CD14-positive monocyte (primary cell): ENCODE measurements around the gene CXXC5. TPM values are rescaled to one million over a fixed set of nuclear protein-coding genes. Genes with fewer than 3 reads are reported as not detected.

Experiments used
- DNase-seq, 3 donors: peaks; one replicate each; pipeline ENCODE4 v3.0.0-alpha.2; 2011 to 2022
- H2AFZ ChIP-seq: 2 replicates; pipeline ENCODE4 v1.6.0; 2012; ENCODE audit warnings: mild to moderate bottlenecking, low read depth, low read length, inconsistent platforms; ENCODE audit not compliant: insufficient read depth, poor library complexity, severe bottlenecking
- H3K27ac ChIP-seq, 2 donors: 1 replicate in 1 of 2; 2 replicates in 1 of 2; pipeline ENCODE4 v1.5.1; 2012 to 2013; ENCODE audit warnings: low read length in 2 of 2, control low read depth in 1 of 2, inconsistent platforms in 1 of 2, low read depth in 1 of 2, mild to moderate bottlenecking in 1 of 2
- H3K27me3 ChIP-seq, 2 donors: one replicate each; pipeline versions ENCODE4 v1.6.0 to v1.6.1; 2011 to 2013; ENCODE audit warnings: low read length in 2 of 2; ENCODE audit not compliant: control insufficient read depth in 2 of 2, insufficient read depth in 2 of 2
- H3K36me3 ChIP-seq, 2 donors: replicated peaks in 1 of 2; 1 replicate in 1 of 2; 2 replicates in 1 of 2; pipeline versions ENCODE4 v1.5.1 to v1.6.1; 2012 to 2013; ENCODE audit warnings: low read length in 2 of 2, control low read depth in 1 of 2, inconsistent platforms in 1 of 2, mild to moderate bottlenecking in 1 of 2; ENCODE audit not compliant: insufficient read depth in 2 of 2, control insufficient read depth in 1 of 2
- H3K4me1 ChIP-seq, 2 donors: 1 replicate in 1 of 2; 2 replicates in 1 of 2; pipeline versions ENCODE4 v1.5.1 to v1.6.1; 2012 to 2013; ENCODE audit warnings: low read length in 2 of 2, control low read depth in 1 of 2, inconsistent platforms in 1 of 2, mild to moderate bottlenecking in 1 of 2, moderate library complexity in 1 of 2; ENCODE audit not compliant: insufficient read depth in 2 of 2, control insufficient read depth in 1 of 2
- H3K4me2 ChIP-seq: replicated peaks from 2 replicates; pipeline ENCODE3; 2012; ENCODE audit warnings: low read length, moderate library complexity, mild to moderate bottlenecking; ENCODE audit not compliant: poor library complexity, severe bottlenecking; ENCODE audit errors: extremely low read depth
- H3K4me3 ChIP-seq, 3 experiments: fragments of 200-600 bp in 1 of 3; sonication (generic) in 1 of 3; replicated peaks in 1 of 3; 1 replicate in 2 of 3; 2 replicates in 1 of 3; pipeline ENCODE4 v1.5.1; 2011 to 2013; ENCODE audit warnings: low read length in 3 of 3, mild to moderate bottlenecking in 3 of 3, control low read depth in 2 of 3, low read depth in 2 of 3, inconsistent platforms in 1 of 3, moderate library complexity in 1 of 3
- H3K79me2 ChIP-seq: 2 replicates; pipeline ENCODE4 v1.6.0; 2012; ENCODE audit warnings: mild to moderate bottlenecking, control low read depth, inconsistent platforms, low read length, moderate library complexity; ENCODE audit not compliant: insufficient read depth
- H3K9ac ChIP-seq: 2 replicates; pipeline ENCODE4 v1.6.0; 2017; ENCODE audit warnings: low read length, mild to moderate bottlenecking; ENCODE audit not compliant: insufficient read depth, poor library complexity, severe bottlenecking
- H3K9me3 ChIP-seq, 2 donors: replicated peaks in 1 of 2; 1 replicate in 1 of 2; 2 replicates in 1 of 2; pipeline versions ENCODE4 v1.5.1 to v1.6.1; 2012 to 2013; ENCODE audit warnings: low read length in 2 of 2, control low read depth in 1 of 2; ENCODE audit not compliant: control insufficient read depth in 1 of 2, insufficient read depth in 1 of 2
- H4K20me1 ChIP-seq: 2 replicates; pipeline ENCODE4 v1.6.0; 2012; ENCODE audit warnings: mild to moderate bottlenecking, low read length, control low read depth, moderate library complexity; ENCODE audit not compliant: insufficient read depth
- H3K27ac Mint-ChIP-seq, 7 donors: one replicate each; pipeline ENCODE4 v1.8.0; 2020; ENCODE audit warnings: mild to moderate bottlenecking in 7 of 7, mixed read lengths in 7 of 7, moderate library complexity in 6 of 7, inconsistent platforms in 2 of 7
- H3K27me3 Mint-ChIP-seq, 3 donors: one replicate each; pipeline ENCODE4 v1.8.0; 2021 to 2022; ENCODE audit warnings: low read depth in 3 of 3, mild to moderate bottlenecking in 3 of 3, mixed read lengths in 3 of 3, moderate library complexity in 3 of 3, inconsistent platforms in 1 of 3
- H3K36me3 Mint-ChIP-seq, 2 donors: one replicate each; pipeline ENCODE4 v1.8.0; 2020; ENCODE audit warnings: mixed read lengths in 2 of 2, inconsistent platforms in 1 of 2, mild to moderate bottlenecking in 1 of 2
- H3K4me1 Mint-ChIP-seq: one replicate; pipeline ENCODE4 v1.8.0; 2020; ENCODE audit warnings: mild to moderate bottlenecking, mixed read lengths
- H3K4me3 Mint-ChIP-seq, 2 donors: one replicate each; pipeline ENCODE4 v1.8.0; 2020; ENCODE audit warnings: mild to moderate bottlenecking in 2 of 2, mixed read lengths in 2 of 2, moderate library complexity in 1 of 2
- H3K9me3 Mint-ChIP-seq, 7 donors: one replicate each; pipeline ENCODE4 v1.8.0; 2020 to 2022; ENCODE audit warnings: mixed read lengths in 7 of 7, mild to moderate bottlenecking in 6 of 7, moderate library complexity in 6 of 7, inconsistent platforms in 2 of 7
- CTCF ChIP-seq: fragments of 200-600 bp; IDR thresholded peaks from one replicate; pipeline ENCODE4 v1.8.0; 2022; ENCODE audit warnings: antibody characterized with exemption, mild to moderate bottlenecking
- WGBS: methylation state at CpG from one replicate; pipeline ENCODE4 v1.1.5; 2013; ENCODE audit warnings: missing lambda C conversion rate; ENCODE audit not compliant: insufficient coverage; 5-methylcytosine and 5-hydroxymethylcytosine counted together
- intact Hi-C, 2 donors: fragments of 100-400 bp; cut with micrococcal nuclease; formaldehyde crosslinking; loops; one replicate each; pipeline versions ENCODE4 v1.15.0 to v1.15.1; 2023
- polyA plus RNA-seq, 3 donors: library from polyadenylated mRNA; depleted of rRNA in 1 of 3; unstranded in 2 of 3; stranded (reverse) in 1 of 3; fragments of 300-500 nt in 2 of 3; fragments of >200 nt in 1 of 3; fragmentation: Illumina TruSeq in 2 of 3; gene quantifications; 1 replicate in 2 of 3; 2 replicates in 1 of 3; pipeline ENCODE4 v1.2.3, GENCODE V29; 2012 to 2021

The CXXC5 gene
- polyA plus RNA-seq, 3 donors: 22.4 to 37.2 (median 33.7) TPM

- Histone ChIP-seq H3K27ac (no peak overlapping the region), H3K4me1 (peaks cover 30 to 33% of the 10 kb centered on the region in 2 donors), H3K9me3 (peaks cover 0 to 4% of the 10 kb centered on the region in 2 donors), H3K4me3 (peak overlapping the region; percentile 18 to 76 (median 19)), H3K79me2 (no peaks in the 10 kb centered on the region), H2AFZ (peak overlapping the region; percentile 77), H3K4me2 (peak overlapping the region; percentile 83), H4K20me1 (no peaks in the 10 kb centered on the region), H3K27me3 (peaks cover 27 to 59% of the 10 kb centered on the region in 2 donors), H3K9ac (peak overlapping the region; percentile 21), H3K36me3 (no peaks in the 10 kb centered on the region)
- peaks cover 18% of the 10 kb centered on the region for H3K4me1 Mint-ChIP-seq
- DNase-seq: peak in 1 of 3 donors; percentile 22
- WGBS: under 1% methylated on average over 21 of the region's 68 CpGs
- peak overlapping the region in 6 of 7 donors; percentile 70 to 90 (median 76) for H3K27ac Mint-ChIP-seq
- peaks cover 0 to 10% (median 6%) of the 10 kb centered on the region in 7 donors for H3K9me3 Mint-ChIP-seq
- intact Hi-C loops: no loop called here
- H3K36me3 Mint-ChIP-seq: peaks cover 5 to 12% of the 10 kb centered on the region in 2 donors
- peak overlapping the region; percentile 85 to 96 for H3K4me3 Mint-ChIP-seq
- peaks cover 48 to 73% (median 59%) of the 10 kb centered on the region in 3 donors for H3K27me3 Mint-ChIP-seq
- TF ChIP-seq CTCF: no peak
Observed at GRCh38 chr5:139711067-139711905, 63.1 kb downstream of the CXXC5 start.

- H3K4me3 Mint-ChIP-seq: peak overlapping the region; percentile 85 to 96
- Histone ChIP-seq H3K4me1 (peaks cover 30 to 33% of the 10 kb centered on the region in 2 donors), H3K4me2 (peak overlapping the region; percentile 83), H3K9me3 (peaks cover 0 to 4% of the 10 kb centered on the region in 2 donors), H2AFZ (peak overlapping the region; percentile 77), H3K9ac (no peak overlapping the region), H3K27me3 (peaks cover 27 to 58% of the 10 kb centered on the region in 2 donors), H3K36me3 (no peaks in the 10 kb centered on the region), H3K27ac (no peak overlapping the region), H3K4me3 (peak overlapping the region in 2 of 3 experiments; percentile 19 to 76), H4K20me1 (no peaks in the 10 kb centered on the region), H3K79me2 (no peaks in the 10 kb centered on the region)
- peaks cover 18% of the 10 kb centered on the region for H3K4me1 Mint-ChIP-seq
- no peak for TF ChIP-seq CTCF
- peaks cover 0 to 10% (median 6%) of the 10 kb centered on the region in 7 donors for H3K9me3 Mint-ChIP-seq
- H3K27me3 Mint-ChIP-seq: peaks cover 48 to 69% (median 56%) of the 10 kb centered on the region in 3 donors
- peaks cover 5 to 12% of the 10 kb centered on the region in 2 donors for H3K36me3 Mint-ChIP-seq
- peak overlapping the region in 6 of 7 donors; percentile 70 to 90 (median 76) for H3K27ac Mint-ChIP-seq
- 2% methylated on average over 16 of the region's 19 CpGs for WGBS
- peak; percentile 48 to 56 (median 55) for DNase-seq
- intact Hi-C loops: no loop called here
Observed at GRCh38 chr5:139711906-139712224, 63.7 kb downstream of the CXXC5 start.
